ENCODE results near the gene DNAL4.
A peak's percentile ranks its signal among the peaks of the same experiment; 100 is the strongest.

The DNAL4 gene

GRCh38 chr22:38793721-38794466 is at the start of gene DNAL4:
TSS of gene DNAL4 (minus strand) at chr22:38794143. CDS start at chr22:38782731, 11,412 bp downstream.
- DNase-seq = peak; percentile 91

GRCh38 chr22:38843201-38843656 is 49.3 kb upstream of the DNAL4 start:
- DNase-seq = peak; percentile 48 to 69

DNA sequence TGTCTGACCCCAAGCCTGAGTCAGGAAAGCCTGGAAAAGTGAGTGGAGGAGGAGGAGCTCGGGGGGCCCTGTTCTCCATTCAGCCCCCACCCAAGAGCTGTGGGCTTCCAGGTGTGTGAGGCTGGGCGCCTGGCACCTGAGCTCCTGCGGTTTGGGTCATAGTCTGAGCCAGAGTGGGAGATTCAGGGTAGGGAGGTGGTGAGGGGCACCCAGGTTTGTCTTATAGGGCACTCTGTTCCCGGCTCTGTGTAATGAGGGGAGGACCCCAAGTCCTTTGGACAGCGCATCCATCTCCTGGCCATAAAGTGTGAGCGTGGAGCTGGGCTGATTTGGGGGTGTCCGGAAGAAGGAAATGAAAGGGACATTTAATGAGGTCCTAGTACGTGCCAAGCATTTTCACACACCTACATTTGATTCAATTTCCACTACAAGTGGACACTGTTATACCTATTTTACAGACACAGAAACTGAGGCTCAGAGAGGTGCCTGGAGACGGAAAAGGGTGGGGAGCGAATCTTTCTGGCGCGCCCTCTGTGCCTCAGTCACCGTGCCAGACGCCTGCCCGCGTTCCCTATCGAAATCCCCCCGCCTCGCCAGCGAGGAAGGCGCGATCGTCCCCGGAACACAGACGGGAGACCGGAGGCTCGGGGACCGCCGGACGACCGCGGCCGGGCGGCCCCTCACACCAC is 48.7 kb upstream of the DNAL4 start:
- no peak for DNase-seq

DNA sequence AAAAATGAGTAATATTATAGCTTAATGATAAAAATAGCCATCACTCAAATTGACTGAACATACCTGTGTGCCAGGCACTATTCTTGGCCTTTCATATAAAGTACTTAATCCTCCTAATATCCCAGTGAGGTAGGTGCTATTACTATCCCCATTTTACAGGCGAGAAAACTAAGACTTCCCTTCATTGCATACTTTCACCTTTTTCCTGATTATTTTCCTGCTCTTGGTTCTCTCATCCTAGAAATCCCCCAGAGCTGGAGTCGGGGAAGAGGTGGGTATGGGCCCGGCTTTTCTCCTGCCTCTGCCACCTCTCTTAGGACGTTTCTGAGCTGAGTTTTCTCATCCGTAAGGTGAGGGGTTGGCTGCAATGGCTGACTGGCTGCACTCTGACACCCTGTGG is 47.7 kb upstream of the DNAL4 start:
- DNase-seq = no peak

- DNase-seq = no peak
Measured at GRCh38 chr22:38841211-38841610, 47.3 kb upstream of the DNAL4 start.

DNA sequence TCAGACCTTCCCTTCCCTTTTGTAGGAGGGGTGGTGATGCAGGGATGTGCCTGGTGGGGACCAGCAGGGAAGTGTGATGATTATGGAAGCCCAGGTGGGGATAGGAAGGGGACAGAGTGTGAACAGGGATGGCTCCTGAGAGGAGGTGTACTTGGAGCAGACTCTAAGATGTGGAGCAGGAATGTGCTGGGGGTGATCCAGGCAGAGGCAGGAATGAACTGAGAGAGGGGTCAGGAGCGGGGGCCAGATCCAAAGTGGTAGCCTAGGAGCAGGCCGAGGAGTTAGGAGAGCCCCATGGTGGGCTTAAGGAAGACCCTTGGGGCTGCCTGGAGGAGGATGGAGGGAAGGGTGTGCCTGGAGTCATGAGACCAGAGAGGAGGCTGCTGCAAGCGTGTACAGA is 46.2 kb upstream of the DNAL4 start:
- no peak for DNase-seq

- no peak for DNase-seq
Measured at GRCh38 chr22:38839686-38840085, 45.7 kb upstream of the DNAL4 start.

DNA sequence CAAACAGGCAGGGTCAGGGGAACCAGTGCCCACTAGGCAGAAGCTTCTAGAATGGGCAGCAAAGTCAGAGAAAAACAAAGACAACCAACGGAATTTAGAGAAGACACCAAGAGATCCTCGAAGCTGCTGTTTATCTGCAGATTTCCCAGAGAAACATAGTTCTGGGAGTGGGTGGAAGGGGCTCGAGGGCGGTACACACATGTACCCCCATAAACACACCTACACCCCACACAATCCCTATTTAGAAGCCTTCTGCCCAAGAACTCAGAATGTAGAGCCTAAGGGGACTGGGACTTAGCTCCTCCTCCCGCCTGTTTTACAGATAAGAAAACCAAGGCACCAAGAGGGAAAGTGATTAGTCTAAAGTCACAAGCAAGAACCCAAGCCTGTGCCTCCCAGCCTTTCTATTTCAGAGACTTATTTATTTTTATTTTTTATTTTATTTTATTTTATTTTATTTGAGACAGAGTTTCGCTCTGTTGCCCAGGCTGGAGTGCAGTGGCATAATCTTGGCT is 43.5 kb upstream of the DNAL4 start:
- no peak for DNase-seq

DNA sequence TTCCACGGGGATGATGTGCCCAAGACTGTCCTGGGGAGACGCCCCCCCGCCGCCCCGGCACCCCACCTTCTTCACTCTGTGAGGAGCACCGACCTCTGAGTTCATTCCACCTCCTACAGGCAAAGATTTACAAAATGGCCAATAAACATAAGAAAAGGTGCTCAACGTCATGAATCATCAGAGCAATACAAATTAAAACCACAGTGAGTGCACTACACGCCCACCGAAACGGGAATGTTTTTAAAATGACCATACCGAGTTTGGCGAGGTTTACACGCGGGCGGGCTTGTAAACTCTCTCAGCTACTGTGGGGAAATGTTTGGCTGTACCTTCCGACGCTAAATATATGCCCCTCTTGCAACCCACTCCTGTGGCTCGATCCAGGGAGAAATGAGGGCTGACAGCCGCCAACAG is 42.0 kb upstream of the DNAL4 start:
- no peak for DNase-seq

GRCh38 chr22:38834991-38835390 is 41.0 kb upstream of the DNAL4 start:
- no peak for DNase-seq

DNA sequence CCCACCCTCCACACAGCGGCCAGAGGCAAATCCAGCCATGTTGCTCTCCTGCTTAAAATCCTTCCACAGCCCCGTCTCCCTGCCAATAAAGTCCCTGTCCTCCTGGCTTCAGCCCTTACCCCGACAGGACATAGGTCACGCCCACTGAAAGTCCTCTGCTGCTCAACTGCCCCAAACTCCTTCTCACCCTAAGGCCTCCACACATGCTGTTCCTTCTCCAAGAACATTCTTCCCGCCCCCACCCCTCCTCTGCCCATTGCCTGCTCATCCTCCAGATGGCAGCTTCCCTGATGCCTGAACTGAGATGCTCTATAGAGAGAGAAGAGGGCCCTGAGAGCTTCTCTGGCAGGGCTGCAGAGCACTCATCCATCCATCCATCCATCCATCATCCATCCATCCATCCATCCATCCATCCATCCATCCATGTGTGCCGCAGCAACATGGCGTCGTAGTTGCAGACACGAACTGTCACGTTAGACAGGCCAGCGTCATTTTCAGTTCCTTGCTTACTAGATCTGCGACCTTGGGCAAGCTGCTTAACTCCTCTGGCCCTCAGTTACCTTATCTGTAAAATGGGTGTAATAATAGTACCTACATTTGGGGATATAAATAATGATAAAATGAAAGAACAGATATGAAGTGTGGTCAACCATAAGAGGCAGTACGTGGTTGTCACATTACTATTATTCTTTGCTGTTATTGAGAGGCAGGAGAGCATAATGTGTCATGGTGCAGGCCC is 40.4 kb upstream of the DNAL4 start:
- no peak for DNase-seq

DNA sequence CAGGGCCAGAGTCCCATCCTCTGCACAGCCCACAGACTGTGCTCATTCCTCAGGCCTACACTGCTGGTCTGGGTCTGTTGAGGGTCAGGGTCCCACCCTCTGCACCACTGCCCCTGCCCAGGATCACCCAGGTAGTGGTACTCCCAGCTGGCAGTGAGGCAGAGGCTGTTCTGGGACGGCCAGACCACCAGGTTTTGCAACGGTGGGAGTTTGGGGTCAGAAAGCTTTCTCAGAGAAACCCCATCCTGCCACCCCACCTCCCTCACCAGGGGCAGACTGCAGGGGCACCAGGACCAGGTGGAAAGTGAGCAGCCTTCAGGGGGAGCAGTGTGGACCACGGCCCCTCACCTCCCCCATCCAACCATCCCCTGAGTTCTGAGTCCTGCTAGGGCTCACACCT is 39.1 kb upstream of the DNAL4 start:
- no peak for DNase-seq

DNA sequence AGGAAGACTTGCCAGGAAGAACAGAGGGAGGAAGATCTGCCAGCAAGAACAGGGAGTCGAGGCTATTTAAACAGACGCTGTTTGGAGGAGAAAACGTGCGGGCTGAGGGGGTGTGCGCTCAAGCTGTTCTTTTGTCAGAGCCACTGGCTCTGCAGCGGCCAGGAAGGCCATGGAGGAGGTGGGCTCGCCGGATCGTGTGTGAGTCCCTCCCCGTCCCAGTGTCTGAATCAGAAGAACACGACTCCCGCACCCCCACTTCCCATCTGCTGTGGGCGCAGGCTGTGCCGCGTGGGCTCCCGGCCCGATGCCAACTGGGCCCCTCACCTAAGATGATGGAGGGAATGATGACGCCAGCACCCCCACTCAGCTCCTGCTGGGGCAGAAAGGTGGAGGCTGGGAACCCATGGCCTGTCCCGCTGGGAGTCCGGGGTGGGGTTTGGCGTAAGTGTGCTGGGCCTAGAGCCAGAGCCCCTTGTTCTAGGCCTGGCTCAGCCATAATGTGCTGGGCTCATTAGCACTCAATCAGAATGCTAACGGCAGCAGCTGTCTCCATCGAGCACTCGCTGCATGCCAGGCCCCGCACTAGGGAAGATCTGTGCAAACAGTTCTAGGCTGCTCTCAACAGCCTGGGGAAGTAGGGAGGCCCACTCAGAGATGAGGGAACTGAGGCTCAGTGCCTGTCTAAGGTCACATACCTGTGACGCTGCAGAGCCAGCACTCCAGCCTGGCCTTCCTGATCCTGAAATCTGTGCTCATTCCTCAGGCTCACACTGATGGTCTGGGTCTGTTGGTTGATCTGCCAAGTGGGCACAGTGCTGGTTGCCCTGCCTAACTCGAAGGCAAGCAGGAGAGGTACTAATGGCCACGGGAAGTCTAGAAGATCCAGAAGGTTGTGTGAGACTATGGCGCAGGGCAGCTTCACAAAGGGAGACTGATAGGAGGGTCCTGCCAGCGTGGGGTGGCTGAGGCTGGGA is 38.3 kb upstream of the DNAL4 start:
- DNase-seq = no peak

DNA sequence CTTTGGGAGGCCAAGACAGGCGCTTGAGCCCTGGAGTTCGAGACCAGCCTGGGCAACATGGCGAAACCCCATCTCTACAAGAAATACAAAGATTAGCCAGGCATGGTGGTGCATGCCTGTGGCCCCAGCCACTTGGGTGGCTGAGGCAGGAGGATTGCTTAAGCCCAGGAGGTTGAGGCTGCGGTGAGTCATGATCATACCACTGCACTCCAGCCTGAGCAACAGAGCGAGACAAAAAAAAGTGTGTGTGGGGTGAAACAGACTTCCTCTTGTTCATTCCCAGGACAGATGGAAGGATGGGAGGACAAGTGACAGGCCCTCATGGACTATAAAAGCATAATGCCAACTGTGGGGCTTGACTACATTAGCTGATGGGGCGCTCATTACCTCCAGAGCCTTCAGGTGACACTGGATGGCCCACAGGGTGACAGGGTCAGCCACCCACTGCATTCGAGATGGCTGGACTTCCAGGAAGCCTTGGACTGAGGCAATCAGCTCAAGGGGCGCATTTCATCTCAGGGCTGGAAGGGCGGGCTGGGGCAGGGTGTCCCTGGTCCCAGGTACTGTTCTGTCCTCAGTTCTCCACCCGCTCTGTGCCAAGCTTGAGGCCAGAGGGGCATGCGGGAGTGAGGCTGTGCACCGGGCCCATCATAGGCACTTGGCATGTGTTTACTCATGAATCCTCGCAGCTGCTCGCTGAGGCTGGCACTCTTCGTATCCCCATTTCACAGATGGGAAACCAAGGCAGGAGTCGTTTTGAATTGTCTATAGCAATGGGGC is 37.4 kb upstream of the DNAL4 start:
- DNase-seq = no peak

GRCh38 chr22:38830845-38831108 is 36.8 kb upstream of the DNAL4 start:
- DNase-seq = no peak

GRCh38 chr22:38830026-38830844 is 36.3 kb upstream of the DNAL4 start:
- no peak for DNase-seq

GRCh38 chr22:38829485-38829884 is 35.5 kb upstream of the DNAL4 start:
- no peak for DNase-seq

GRCh38 chr22:38828616-38829205 is 34.8 kb upstream of the DNAL4 start:
- DNase-seq = no peak

- DNase-seq = no peak
Measured at GRCh38 chr22:38828191-38828590, 34.2 kb upstream of the DNAL4 start.

DNA sequence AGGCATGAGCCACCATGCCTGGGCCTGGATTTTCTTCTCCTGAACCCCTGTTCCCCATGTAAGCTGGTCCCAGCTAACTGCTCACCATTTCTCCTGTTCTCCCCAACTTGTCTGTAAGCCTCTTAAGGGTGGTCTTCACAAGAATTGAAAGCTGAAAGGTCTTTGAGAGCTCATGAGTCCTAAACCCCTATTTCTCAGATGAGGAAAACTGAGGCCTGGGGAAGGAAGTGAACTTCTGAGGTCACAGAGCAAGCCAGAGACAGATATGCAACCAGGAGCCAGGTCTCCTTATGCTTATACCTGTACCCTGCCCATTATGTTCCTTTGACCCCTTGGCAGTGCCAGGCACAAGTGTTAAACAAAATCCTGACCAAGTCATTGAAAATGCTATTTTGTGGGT is 33.6 kb upstream of the DNAL4 start:
- no peak for DNase-seq

Measured in stimulated activated CD4-positive, alpha-beta T cell treated with anti-CD3 and anti-CD28 coated beads, Interleukin-2, amount 100 ng/mL, for 24 hours (primary cell).